HEK293 (cell line): ENCODE measurements around the gene ERLEC1.

ENCODE experiments used
- CTCF ChIA-PET: fragments of 350-600 bp; formaldehyde crosslinking; extraction: SDS; loops from one replicate; lab custom pipeline; 2021; ENCODE audit warnings: antibody characterized with exemption; lab: Yijun Ruan, JAX
- POLR2A ChIA-PET: fragments of 300-600 bp; formaldehyde crosslinking; extraction: SDS; loops from one replicate; lab custom pipeline; 2020; ENCODE audit warnings: antibody characterized with exemption, inconsistent platforms; lab: Yijun Ruan, JAX
- H3K27ac ChIP-seq: fragments of 200-500 bp; sonication (Bioruptor generic); 2 replicates; pipeline ENCODE4 v1.5.1; 2014; ENCODE audit warnings: low read depth, low read length, control low read depth, inconsistent platforms; ENCODE audit errors: extremely low read depth
- H3K36me3 ChIP-seq, 2 experiments: fragments of 200-500 bp in 1 of 2; sonication (Bioruptor generic) in 1 of 2; 1 replicate in 1 of 2; 2 replicates in 1 of 2; pipeline ENCODE4 v1.5.1; 2014 to 2017; ENCODE audit warnings: inconsistent platforms in 2 of 2, low read length in 2 of 2; ENCODE audit not compliant: control insufficient read depth in 2 of 2, insufficient read depth in 1 of 2
- H3K4me1 ChIP-seq: fragments of 200-500 bp; sonication (Bioruptor generic); 2 replicates; pipeline ENCODE4 v1.5.1; 2014; ENCODE audit warnings: mild to moderate bottlenecking, low read length, inconsistent platforms; ENCODE audit not compliant: control insufficient read depth, insufficient read depth
- H3K4me3 ChIP-seq: 2 replicates; pipeline ENCODE4 v1.5.1; 2011; ENCODE audit warnings: low read depth, mild to moderate bottlenecking, control low read depth, low read length, moderate library complexity
- H3K9me3 ChIP-seq: fragments of 200-500 bp; sonication (Bioruptor generic); 2 replicates; pipeline ENCODE4 v1.5.1; 2014; ENCODE audit warnings: low read depth, low read length, inconsistent platforms; ENCODE audit not compliant: control insufficient read depth, insufficient read depth
- CTCF ChIP-seq: fragments of 450-650 bp; formaldehyde crosslinking; IDR thresholded peaks from 2 replicates; pipeline ENCODE4 v1.5.1; 2016; ENCODE audit warnings: missing biosample characterization, missing genetic modification characterization
- GLIS2 ChIP-seq: fragments of 450-650 bp; formaldehyde crosslinking; IDR thresholded peaks from 2 replicates; pipeline ENCODE4 v1.5.1; 2016; ENCODE audit warnings: missing biosample characterization, missing genetic modification characterization
- HIC1 ChIP-seq: fragments of 450-650 bp; formaldehyde crosslinking; IDR thresholded peaks from 2 replicates; pipeline ENCODE4 v1.5.1; 2016; ENCODE audit warnings: missing biosample characterization, missing genetic modification characterization
- KLF16 ChIP-seq: fragments of 450-650 bp; formaldehyde crosslinking; IDR thresholded peaks from 2 replicates; pipeline ENCODE4 v1.5.1; 2017; ENCODE audit warnings: missing biosample characterization, missing genetic modification characterization
- MYNN ChIP-seq: fragments of 450-650 bp; formaldehyde crosslinking; IDR thresholded peaks from 2 replicates; pipeline ENCODE4 v1.5.1; 2016; ENCODE audit warnings: missing biosample characterization, missing genetic modification characterization, borderline replicate concordance
- OVOL3 ChIP-seq: fragments of 450-650 bp; formaldehyde crosslinking; IDR thresholded peaks from 2 replicates; pipeline ENCODE4 v1.5.1; 2016; ENCODE audit warnings: missing biosample characterization, missing genetic modification characterization
- PRDM1 ChIP-seq: fragments of 450-650 bp; formaldehyde crosslinking; IDR thresholded peaks from 2 replicates; pipeline ENCODE4; 2016; ENCODE audit warnings: missing biosample characterization, missing genetic modification characterization
- RBAK ChIP-seq: fragments of 450-650 bp; formaldehyde crosslinking; IDR thresholded peaks from 2 replicates; pipeline ENCODE4 v1.5.1; 2016; ENCODE audit warnings: missing biosample characterization, missing genetic modification characterization
- REST ChIP-seq: fragments of 450-650 bp; formaldehyde crosslinking; IDR thresholded peaks from 2 replicates; pipeline ENCODE4 v1.5.1; 2016; ENCODE audit warnings: missing biosample characterization, missing genetic modification characterization
- YY1 ChIP-seq: fragments of 450-650 bp; formaldehyde crosslinking; IDR thresholded peaks from 2 replicates; pipeline ENCODE4 v1.5.1; 2018; ENCODE audit warnings: missing biosample characterization, missing genetic modification characterization
- YY2 ChIP-seq: fragments of 450-650 bp; formaldehyde crosslinking; IDR thresholded peaks from 2 replicates; pipeline ENCODE4 v1.5.1; 2016; ENCODE audit warnings: missing biosample characterization, missing genetic modification characterization
- ZNF10 ChIP-seq: fragments of 450-650 bp; formaldehyde crosslinking; IDR thresholded peaks from 2 replicates; pipeline ENCODE4 v1.5.1; 2017; ENCODE audit warnings: missing biosample characterization, missing genetic modification characterization
- ZNF114 ChIP-seq: fragments of 450-650 bp; formaldehyde crosslinking; IDR thresholded peaks from 2 replicates; pipeline ENCODE4 v1.5.0; 2017; ENCODE audit warnings: missing biosample characterization, missing genetic modification characterization
- ZNF146 ChIP-seq: fragments of 450-650 bp; formaldehyde crosslinking; IDR thresholded peaks from 2 replicates; pipeline ENCODE4 v1.5.1; 2016; ENCODE audit warnings: missing biosample characterization, missing genetic modification characterization
- ZNF335 ChIP-seq: fragments of 450-650 bp; formaldehyde crosslinking; conservative IDR thresholded peaks from 2 replicates; pipeline ENCODE4 v1.5.1; 2016; ENCODE audit warnings: missing biosample characterization, missing genetic modification characterization
- ZNF37A ChIP-seq: fragments of 450-650 bp; IDR thresholded peaks from 2 replicates; pipeline ENCODE4 v1.5.1; 2018; ENCODE audit warnings: missing biosample characterization, missing genetic modification characterization
- ZNF423 ChIP-seq: fragments of 450-650 bp; formaldehyde crosslinking; IDR thresholded peaks from 2 replicates; pipeline ENCODE4 v1.5.1; 2016; ENCODE audit warnings: missing biosample characterization, missing genetic modification characterization
- ZNF433 ChIP-seq: fragments of 450-650 bp; formaldehyde crosslinking; IDR thresholded peaks from 2 replicates; pipeline ENCODE4 v1.5.1; 2016; ENCODE audit warnings: missing biosample characterization, missing genetic modification characterization, low read depth
- ZNF473 ChIP-seq: fragments of 450-650 bp; formaldehyde crosslinking; IDR thresholded peaks from 2 replicates; pipeline ENCODE4 v1.5.1; 2017; ENCODE audit warnings: missing biosample characterization, missing genetic modification characterization
- ZNF548 ChIP-seq: fragments of 450-650 bp; formaldehyde crosslinking; IDR thresholded peaks from 2 replicates; pipeline ENCODE4 v1.5.1; 2016; ENCODE audit warnings: missing biosample characterization, missing genetic modification characterization
- ZNF600 ChIP-seq: fragments of 450-650 bp; formaldehyde crosslinking; IDR thresholded peaks from 2 replicates; pipeline ENCODE4 v1.5.1; 2016; ENCODE audit warnings: missing biosample characterization, missing genetic modification characterization
- ZNF621 ChIP-seq: fragments of 450-650 bp; formaldehyde crosslinking; IDR thresholded peaks from 2 replicates; pipeline ENCODE4 v1.5.1; 2017; ENCODE audit warnings: missing biosample characterization, missing genetic modification characterization
- ZNF639 ChIP-seq: fragments of 450-650 bp; formaldehyde crosslinking; IDR thresholded peaks from 2 replicates; pipeline ENCODE4 v1.5.1; 2016; ENCODE audit warnings: missing biosample characterization, missing genetic modification characterization
- ZNF677 ChIP-seq: fragments of 450-650 bp; IDR thresholded peaks from 2 replicates; pipeline ENCODE4 v1.5.0; 2018; ENCODE audit warnings: missing biosample characterization, mild to moderate bottlenecking, missing genetic modification characterization, moderate library complexity
- ZNF747 ChIP-seq: fragments of 450-650 bp; formaldehyde crosslinking; IDR thresholded peaks from 2 replicates; pipeline ENCODE4 v1.5.1; 2016; ENCODE audit warnings: missing biosample characterization, missing genetic modification characterization
- ZSCAN18 ChIP-seq: fragments of 450-650 bp; formaldehyde crosslinking; IDR thresholded peaks from 2 replicates; pipeline ENCODE4 v1.5.1; 2016; ENCODE audit warnings: missing biosample characterization, missing genetic modification characterization

Gene ERLEC1

GRCh38 chr2:53786705-53787613 is at the start of gene ERLEC1, which contains the start of gene ASB3:
Gene ERLEC1 (plus strand): TSS chr2:53787044. CDS start chr2:53787211, 167 bp downstream.
Gene ASB3 (minus strand): TSS chr2:53786953. CDS start chr2:53765572, 21,381 bp downstream.
- ChIA-PET POLR2A (interaction anchor here (0.5 to 3.9 kb wide), 6 partner anchors 10 to 200 kb away, joined by 3 to 38 read pairs (median 4); partner anchors contain the start of gene CHAC2), CTCF (interaction anchor here (1.1 kb wide), 1 partner anchor 19 kb away, joined by 6 read pairs; no protein-coding TSS in a partner anchor)
- peak within 1 kb of the TSS; percentile 90 for H3K27ac ChIP-seq
- peak within 1 kb of the TSS; percentile 87 for H3K4me3 ChIP-seq
- no peaks in the 10 kb centered on the region for H3K9me3 ChIP-seq
- peaks cover 2 to 6% of the 10 kb centered on the region in 2 experiments; a peak in 2 of 3 replicates for H3K36me3 ChIP-seq
- peaks cover 8% of the 10 kb centered on the region; the same call in 1 of the 2 replicates for H3K4me1 ChIP-seq
- 0 out of 2 replicates have a peak, but pooled peaks have one; percentile 10 for TF ChIP-seq REST (tag by site-specific recombination)
- no peak for TF ChIP-seq ZNF10 (tag by site-specific recombination)
- TF ChIP-seq KLF16 (tag by site-specific recombination) = peak; percentile 71
- no peak for TF ChIP-seq ZNF548
- no peak for TF ChIP-seq ZNF639
- TF ChIP-seq MYNN (tag by site-specific recombination) = no peak
- no peak for TF ChIP-seq ZNF146
- TF ChIP-seq HIC1 (tag by site-specific recombination) = no peak
- TF ChIP-seq ZNF747 (tag by site-specific recombination) = no peak
- no peak for TF ChIP-seq ZSCAN18 (tag by site-specific recombination)
- TF ChIP-seq ZNF621 (tag by site-specific recombination) = no peak
- no peak for TF ChIP-seq ZNF423 (tag by site-specific recombination)
- peak; percentile 62 for TF ChIP-seq PRDM1 (tag by site-specific recombination)
- TF ChIP-seq YY1 (tag by site-specific recombination) = peak; percentile 75; the same call in 1 of the 2 replicates
- no peak for TF ChIP-seq ZNF114 (tag by site-specific recombination)
- TF ChIP-seq ZNF473 (tag by site-specific recombination) = no peak
- TF ChIP-seq YY2 (tag by site-specific recombination) = 0 out of 2 replicates have a peak, but pooled peaks have one; percentile 35
- peak; percentile 59 for TF ChIP-seq GLIS2 (tag by site-specific recombination)
- no peak for TF ChIP-seq RBAK (tag by site-specific recombination)
- TF ChIP-seq ZNF677 (tag by site-specific recombination) = no peak
- peak; percentile 57; the same call in 1 of the 2 replicates for TF ChIP-seq ZNF600
- no peak for TF ChIP-seq OVOL3 (tag by site-specific recombination)
- peak; percentile 96 for TF ChIP-seq ZNF335 (tag by site-specific recombination)
- no peak for TF ChIP-seq ZNF37A
- peak; percentile 21; the same call in 1 of the 2 replicates for TF ChIP-seq CTCF (tag by site-specific recombination)
- no peak for TF ChIP-seq ZNF433 (tag by site-specific recombination)
